Colonic mucosa (tissue), 4 donors: ENCODE results near the gene ITIH5. TPM values are rescaled to one million over a fixed set of nuclear protein-coding genes. Genes with fewer than 3 reads are reported as not detected.

Experiments
- DNase-seq: peaks from one replicate; pipeline ENCODE4 v3.0.0-alpha.2; 2020
- H3K27ac ChIP-seq: fragments of 200-600 bp; one replicate; pipeline ENCODE4 v1.8.0; 2021
- H3K27me3 ChIP-seq: fragments of 200-600 bp; one replicate; pipeline ENCODE4 v1.8.0; 2021
- H3K36me3 ChIP-seq: fragments of 200-600 bp; one replicate; pipeline ENCODE4 v1.8.0; 2021
- H3K4me1 ChIP-seq: fragments of 200-600 bp; one replicate; pipeline ENCODE4 v1.8.0; 2021; ENCODE audit warnings: mild to moderate bottlenecking
- H3K4me3 ChIP-seq: fragments of 200-600 bp; one replicate; pipeline ENCODE4 v1.8.0; 2021
- H3K9ac ChIP-seq, 2 donors: one replicate each; pipeline ENCODE4 v1.7.0; 2013; ENCODE audit warnings: control low read depth in 2 of 2, low read depth in 2 of 2, low read length in 2 of 2
- H3K9me3 ChIP-seq: fragments of 200-600 bp; one replicate; pipeline ENCODE4 v1.8.0; 2021
- CTCF ChIP-seq: fragments of 200-600 bp; IDR thresholded peaks from one replicate; pipeline ENCODE4 v1.8.0; 2022; ENCODE audit warnings: antibody characterized with exemption, mild to moderate bottlenecking
- intact Hi-C: fragments of 100-400 bp; cut with DNase I; formaldehyde crosslinking; loops from one replicate; pipeline ENCODE4 v1.14.1; 2022
- total RNA-seq, 2 donors: library from RNA; stranded (reverse); fragmentation: NEBNext Ultra II Directional in 1 of 2; extraction: Animal tissue kit (Norgen Biotek cat#: 25700) in 1 of 2; gene quantifications; one replicate each; pipeline ENCODE4 v1.2.1, GENCODE V29; 2021
- donor health status: healthy.
- donor health status: DM: no; HTN: no; CAD: no.
- donor health status: DM: no; HTN: no; CAD: no.

Gene ITIH5
- total RNA-seq, 2 donors from 2014 or later, result 2.2 to 15.6 TPM

GRCh38 chr10:7580520-7580919 is 86.2 kb downstream of the ITIH5 start:
- Histone ChIP-seq H3K27ac (no peak overlapping the region), H3K4me3 (no peak overlapping the region), H3K4me1 (no peaks in the 10 kb centered on the region), H3K9me3 (no peaks in the 10 kb centered on the region), H3K27me3 (no peaks in the 10 kb centered on the region), H3K36me3 (no peaks in the 10 kb centered on the region), H3K9ac (no peak overlapping the region)
- TF ChIP-seq CTCF, result no peak
- no peak for DNase-seq
- intact Hi-C loops, result no loop called here

- no peak for TF ChIP-seq CTCF
- DNase-seq, result no peak
- H3K9me3 ChIP-seq, result no peaks in the 10 kb centered on the region
- no peaks in the 10 kb centered on the region for H3K36me3 ChIP-seq
- no peak overlapping the region for H3K27ac ChIP-seq
- no peaks in the 10 kb centered on the region for H3K27me3 ChIP-seq
- H3K4me3 ChIP-seq, result no peak overlapping the region
- no peaks in the 10 kb centered on the region for H3K4me1 ChIP-seq
- no peak overlapping the region for H3K9ac ChIP-seq
- intact Hi-C loops, result no loop called here
Measured at GRCh38 chr10:7579681-7580080, 87.1 kb downstream of the ITIH5 start.

GRCh38 chr10:7577579-7577978 is 89.2 kb downstream of the ITIH5 start:
- Histone ChIP-seq H3K4me1 (no peaks in the 10 kb centered on the region), H3K27ac (no peak overlapping the region), H3K27me3 (no peaks in the 10 kb centered on the region), H3K4me3 (no peak overlapping the region), H3K9me3 (no peaks in the 10 kb centered on the region), H3K9ac (no peak overlapping the region), H3K36me3 (no peaks in the 10 kb centered on the region)
- intact Hi-C loops, result no loop called here
- TF ChIP-seq CTCF, result no peak
- no peak for DNase-seq

- DNase-seq, result no peak
- Histone ChIP-seq H3K27ac (no peak overlapping the region), H3K36me3 (no peaks in the 10 kb centered on the region), H3K4me3 (no peak overlapping the region), H3K4me1 (no peaks in the 10 kb centered on the region), H3K9me3 (no peaks in the 10 kb centered on the region), H3K9ac (no peak overlapping the region), H3K27me3 (no peaks in the 10 kb centered on the region)
- intact Hi-C loops, result no loop called here
- TF ChIP-seq CTCF, result no peak
Measured at GRCh38 chr10:7577176-7577575, 89.6 kb downstream of the ITIH5 start.

GRCh38 chr10:7576340-7576739 is 90.4 kb downstream of the ITIH5 start:
- Histone ChIP-seq H3K27me3 (no peaks in the 10 kb centered on the region), H3K9ac (no peak overlapping the region), H3K36me3 (no peaks in the 10 kb centered on the region), H3K9me3 (no peaks in the 10 kb centered on the region), H3K4me3 (no peak overlapping the region), H3K27ac (no peak overlapping the region), H3K4me1 (no peaks in the 10 kb centered on the region)
- intact Hi-C loops, result no loop called here
- DNase-seq, result no peak
- no peak for TF ChIP-seq CTCF

GRCh38 chr10:7572391-7572790 is 94.4 kb downstream of the ITIH5 start:
- no peak for TF ChIP-seq CTCF
- H3K27me3 ChIP-seq, result no peaks in the 10 kb centered on the region
- intact Hi-C loops, result no loop called here
- H3K36me3 ChIP-seq, result no peaks in the 10 kb centered on the region
- H3K4me1 ChIP-seq, result no peaks in the 10 kb centered on the region
- DNase-seq, result no peak
- no peak overlapping the region for H3K9ac ChIP-seq
- no peak overlapping the region for H3K27ac ChIP-seq
- H3K9me3 ChIP-seq, result no peaks in the 10 kb centered on the region
- H3K4me3 ChIP-seq, result no peak overlapping the region
